Kidney (tissue), 14 donors: ENCODE data around the gene ZFP91. TPM values are rescaled to one million over a fixed set of nuclear protein-coding genes. Genes with fewer than 3 reads are reported as not detected.

Source experiments
- DNase-seq, 5 donors: peaks; one replicate each; pipeline ENCODE4 v3.0.0-alpha.2; 2013 to 2020
- FAIRE-seq: peaks from 2 replicates; lab custom pipeline; 2012; peaks lifted over from hg19 to GRCh38; lab: Jason Lieb, UNC
- H3K27ac ChIP-seq, 2 donors: one replicate each; pipeline ENCODE4 v1.7.0; 2013; ENCODE audit warnings: low read depth in 2 of 2, low read length in 2 of 2, inconsistent platforms in 1 of 2
- H3K27me3 ChIP-seq: one replicate; pipeline ENCODE4 v1.7.1; 2013; ENCODE audit warnings: low read length, inconsistent platforms; ENCODE audit not compliant: control insufficient read depth, insufficient read depth
- H3K36me3 ChIP-seq, 3 donors: one replicate each; pipeline versions ENCODE4 v1.7.0 to v1.7.1; 2013; ENCODE audit warnings: low read length in 3 of 3, control low read depth in 1 of 3, inconsistent platforms in 1 of 3; ENCODE audit not compliant: insufficient read depth in 3 of 3, control insufficient read depth in 2 of 3
- H3K4me1 ChIP-seq, 3 donors: one replicate each; pipeline versions ENCODE4 v1.7.0 to v1.7.1; 2013; ENCODE audit warnings: low read length in 3 of 3, inconsistent platforms in 1 of 3, low read depth in 1 of 3; ENCODE audit not compliant: control insufficient read depth in 2 of 3, insufficient read depth in 2 of 3
- H3K4me3 ChIP-seq, 3 donors: one replicate each; pipeline versions ENCODE4 v1.7.0 to v1.8.1; 2013; ENCODE audit warnings: low read length in 3 of 3, control low read depth in 1 of 3, inconsistent platforms in 1 of 3
- H3K9ac ChIP-seq, 3 donors: one replicate each; pipeline versions ENCODE4 v1.7.0 to v1.7.1; 2013; ENCODE audit warnings: low read length in 3 of 3, control low read depth in 1 of 3, inconsistent platforms in 1 of 3
- H3K9me3 ChIP-seq, 3 donors: one replicate each; pipeline versions ENCODE4 v1.7.0 to v1.7.1; 2013; ENCODE audit warnings: low read length in 3 of 3, control low read depth in 1 of 3, inconsistent platforms in 1 of 3; ENCODE audit not compliant: control insufficient read depth in 2 of 3, insufficient read depth in 1 of 3
- intact Hi-C: fragments of 100-400 bp; cut with DNase I; formaldehyde crosslinking; loops from one replicate; pipeline ENCODE4 v1.11.1; 2022
- polyA plus RNA-seq: library from polyadenylated mRNA; stranded (reverse); fragments of 350-450 nt; fragmentation: Illumina TruSeq; extraction: RNeasy Lipid Tissue Mini Kit (QIAGEN cat#74804); gene quantifications from one replicate; pipeline ENCODE4 v1.2.3, GENCODE V29; 2014; ENCODE audit warnings: low read depth, low replicate concordance; ENCODE audit not compliant: insufficient read depth
- total RNA-seq: library from RNA; stranded (reverse); fragmentation: NEBNext Ultra II Directional; extraction: Animal tissue kit (Norgen Biotek cat#: 25700); gene quantifications from one replicate; pipeline ENCODE4 v1.2.1, GENCODE V29; 2021
- TF ChIP-seq, protein P1 (sequence below): IDR thresholded peaks from 3 replicates; pipeline ENCODE4 v1.5.1; 2012; ENCODE audit warnings: mild to moderate bottlenecking, moderate library complexity, borderline replicate concordance; ENCODE audit not compliant: insufficient read depth; ENCODE audit errors: extremely low read depth
- donor health status: control.
- donor health status: control.
- donor health status: control.
- donor health status: control.
- donor health status: control.
- donor health status: DM: yes; HTN: yes; CAD: no.
- donor health status: Normal renal cell carcinoma (clear cell type).

Gene ZFP91
- total and polyA plus RNA-seq, 2 donors from 2014 or later, result 14.9 to 43.7 TPM

DNA sequence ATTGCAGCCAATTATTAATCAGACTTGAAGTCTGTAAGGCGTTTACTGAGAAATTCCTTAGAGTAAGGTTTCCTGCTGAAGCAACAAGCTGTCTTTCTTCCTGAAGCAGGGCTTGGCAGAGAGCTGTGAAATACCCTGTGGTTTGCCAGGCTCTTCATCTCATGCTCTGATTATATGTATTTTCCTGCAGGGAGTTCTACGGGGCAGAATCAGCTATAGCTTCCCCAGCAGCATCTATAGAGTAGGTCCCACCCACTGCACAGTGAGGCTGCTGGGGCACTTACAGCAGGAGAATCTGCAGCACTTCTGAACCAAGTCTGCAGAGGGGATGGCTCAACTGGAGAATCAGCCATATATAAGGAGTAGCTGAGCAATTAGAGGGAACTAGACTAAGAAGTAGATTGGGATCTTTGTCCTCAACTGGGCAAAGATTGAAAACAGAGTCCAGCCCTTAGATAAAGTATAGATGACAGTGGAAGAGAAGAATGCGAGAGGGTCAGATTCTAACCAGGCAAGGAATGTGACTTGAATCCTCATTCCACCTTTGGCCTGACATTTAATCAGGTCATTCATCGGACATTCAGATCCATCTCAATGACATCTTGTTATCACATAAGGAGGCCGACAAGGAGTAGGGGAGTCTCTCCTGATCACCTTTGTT, 81.2 kb downstream of the ZFP91 start:
- Histone ChIP-seq H3K27ac (no peak overlapping the region), H3K4me3 (no peak overlapping the region), H3K9ac (no peak overlapping the region), H3K9me3 (no peaks in the 10 kb centered on the region), H3K4me1 (no peaks in the 10 kb centered on the region), H3K36me3 (no peaks in the 10 kb centered on the region), H3K27me3 (no peaks in the 10 kb centered on the region)
- intact Hi-C loops, result no loop called here
- TF ChIP-seq, protein P1, sequence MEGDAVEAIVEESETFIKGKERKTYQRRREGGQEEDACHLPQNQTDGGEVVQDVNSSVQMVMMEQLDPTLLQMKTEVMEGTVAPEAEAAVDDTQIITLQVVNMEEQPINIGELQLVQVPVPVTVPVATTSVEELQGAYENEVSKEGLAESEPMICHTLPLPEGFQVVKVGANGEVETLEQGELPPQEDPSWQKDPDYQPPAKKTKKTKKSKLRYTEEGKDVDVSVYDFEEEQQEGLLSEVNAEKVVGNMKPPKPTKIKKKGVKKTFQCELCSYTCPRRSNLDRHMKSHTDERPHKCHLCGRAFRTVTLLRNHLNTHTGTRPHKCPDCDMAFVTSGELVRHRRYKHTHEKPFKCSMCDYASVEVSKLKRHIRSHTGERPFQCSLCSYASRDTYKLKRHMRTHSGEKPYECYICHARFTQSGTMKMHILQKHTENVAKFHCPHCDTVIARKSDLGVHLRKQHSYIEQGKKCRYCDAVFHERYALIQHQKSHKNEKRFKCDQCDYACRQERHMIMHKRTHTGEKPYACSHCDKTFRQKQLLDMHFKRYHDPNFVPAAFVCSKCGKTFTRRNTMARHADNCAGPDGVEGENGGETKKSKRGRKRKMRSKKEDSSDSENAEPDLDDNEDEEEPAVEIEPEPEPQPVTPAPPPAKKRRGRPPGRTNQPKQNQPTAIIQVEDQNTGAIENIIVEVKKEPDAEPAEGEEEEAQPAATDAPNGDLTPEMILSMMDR, result no peak
- FAIRE-seq (no peak), DNase-seq (no peak)

Other genes with a start within 250 kb of the ZFP91 start
- gene OR5B17, start 220.0 kb upstream of the ZFP91 start, total RNA-seq, result not detected
- gene OR5B17, start 220.0 kb upstream of the ZFP91 start, polyA plus RNA-seq, result not detected
- not detected for gene OR5B3, start 172.2 kb upstream of the ZFP91 start, total RNA-seq
- not detected for gene OR5B3, start 172.2 kb upstream of the ZFP91 start, polyA plus RNA-seq
- not detected for gene OR5B2, start 150.9 kb upstream of the ZFP91 start, total RNA-seq
- not detected for gene OR5B2, start 150.9 kb upstream of the ZFP91 start, polyA plus RNA-seq
- gene OR5B12, start 136.8 kb upstream of the ZFP91 start, total RNA-seq, result not detected
- gene OR5B12, start 136.8 kb upstream of the ZFP91 start, polyA plus RNA-seq, result not detected
- not detected for gene OR5B21, start 71.0 kb upstream of the ZFP91 start, total RNA-seq
- not detected for gene OR5B21, start 71.0 kb upstream of the ZFP91 start, polyA plus RNA-seq
- 16.8 TPM for gene LPXN, start 3.2 kb upstream of the ZFP91 start, total RNA-seq
- gene LPXN, start 3.2 kb upstream of the ZFP91 start, polyA plus RNA-seq, result 8.0 TPM
- 1.2 TPM for gene CNTF, start 43.6 kb downstream of the ZFP91 start, total RNA-seq
- gene CNTF, start 43.6 kb downstream of the ZFP91 start, polyA plus RNA-seq, result 0.41 TPM
- gene GLYAT, start 152.9 kb downstream of the ZFP91 start, total RNA-seq, result 57.8 TPM
- gene GLYAT, start 152.9 kb downstream of the ZFP91 start, polyA plus RNA-seq, result 480 TPM